Activated T-helper 2 cell treated with anti-CD3 and anti-CD28 coated beads, Interferon-gamma antibody, Interleukin-2, Interleukin-4, amounts not matched to agents 10 μg/mL and 5 μg/mL and 100 μg/mL, durations not matched to agents 14 hours and 24 hours and 36 hours (primary cell): ENCODE results near the gene GALNT10. TPM values are rescaled to one million over a fixed set of nuclear protein-coding genes. Genes with fewer than 3 reads are reported as not detected.

ENCODE experiments used
- DNase-seq: peaks from one replicate; pipeline ENCODE4 v3.0.0; 2021; ENCODE audit warnings: low spot score
- H3K27ac Mint-ChIP-seq: one replicate; pipeline ENCODE4 v1.8.0; 2021; ENCODE audit warnings: mixed read lengths
- H3K27me3 Mint-ChIP-seq: one replicate; pipeline ENCODE4 v1.8.0; 2021; ENCODE audit warnings: low read depth, mixed read lengths
- H3K36me3 Mint-ChIP-seq: one replicate; pipeline ENCODE4 v1.8.0; 2021; ENCODE audit warnings: low read depth, mixed read lengths
- H3K4me1 Mint-ChIP-seq: one replicate; pipeline ENCODE4 v1.8.0; 2021; ENCODE audit warnings: low read depth, mixed read lengths
- H3K4me3 Mint-ChIP-seq: one replicate; pipeline ENCODE4 v1.8.0; 2021; ENCODE audit warnings: low read depth, mild to moderate bottlenecking, moderate library complexity, mixed read lengths
- H3K9me3 Mint-ChIP-seq: one replicate; pipeline ENCODE4 v1.8.0; 2021; ENCODE audit warnings: mixed read lengths
- intact Hi-C: fragments of 100-400 bp; cut with micrococcal nuclease; formaldehyde crosslinking; loops from one replicate; pipeline ENCODE4 v1.15.1; 2023
- total RNA-seq: library from RNA; stranded (reverse); gene quantifications from 2 replicates; pipeline ENCODE4 v1.2.3, GENCODE V29; 2022

Gene GALNT10
- total RNA-seq, 1 donor from 2014 or later = 35.5 TPM

- Mint-ChIP-seq H3K27ac (no peak overlapping the region), H3K9me3 (no peaks in the 10 kb centered on the region), H3K4me3 (no peak overlapping the region), H3K36me3 (no peaks in the 10 kb centered on the region), H3K4me1 (no peaks in the 10 kb centered on the region), H3K27me3 (peaks cover 20% of the 10 kb centered on the region)
- DNase-seq = no peak
- intact Hi-C loops = no loop called here
Observed at GRCh38 chr5:154464438-154464837, 273.9 kb downstream of the GALNT10 start.

GRCh38 chr5:154465169-154465568, 274.6 kb downstream of the GALNT10 start:
- H3K4me1 Mint-ChIP-seq = no peaks in the 10 kb centered on the region
- no peaks in the 10 kb centered on the region for H3K36me3 Mint-ChIP-seq
- no peak overlapping the region for H3K4me3 Mint-ChIP-seq
- intact Hi-C loops = no loop called here
- H3K27ac Mint-ChIP-seq = no peak overlapping the region
- peaks cover 24% of the 10 kb centered on the region for H3K27me3 Mint-ChIP-seq
- H3K9me3 Mint-ChIP-seq = no peaks in the 10 kb centered on the region
- DNase-seq = no peak

GRCh38 chr5:154466147-154466546, 275.6 kb downstream of the GALNT10 start:
- Mint-ChIP-seq H3K27me3 (peaks cover 33% of the 10 kb centered on the region), H3K4me3 (no peak overlapping the region), H3K36me3 (no peaks in the 10 kb centered on the region), H3K27ac (no peak overlapping the region), H3K4me1 (peaks cover 2% of the 10 kb centered on the region), H3K9me3 (no peaks in the 10 kb centered on the region)
- DNase-seq = no peak
- intact Hi-C loops = no loop called here

- no peak overlapping the region for H3K27ac Mint-ChIP-seq
- no peak for DNase-seq
- H3K4me1 Mint-ChIP-seq = peaks cover 2% of the 10 kb centered on the region
- H3K36me3 Mint-ChIP-seq = no peaks in the 10 kb centered on the region
- no peak overlapping the region for H3K4me3 Mint-ChIP-seq
- peaks cover 39% of the 10 kb centered on the region for H3K27me3 Mint-ChIP-seq
- no peaks in the 10 kb centered on the region for H3K9me3 Mint-ChIP-seq
- intact Hi-C loops = loop anchor here (1.0 kb wide), 1 partner anchor 144 kb away; no protein-coding TSS in a partner anchor
Observed at GRCh38 chr5:154466671-154467070, 276.1 kb downstream of the GALNT10 start.

- intact Hi-C loops = loop anchor here (1.0 kb wide), 1 partner anchor 142 kb away; no protein-coding TSS in a partner anchor
- H3K4me1 Mint-ChIP-seq = peaks cover 2% of the 10 kb centered on the region
- peak; percentile 53 for DNase-seq
- H3K9me3 Mint-ChIP-seq = no peaks in the 10 kb centered on the region
- peaks cover 49% of the 10 kb centered on the region for H3K27me3 Mint-ChIP-seq
- H3K27ac Mint-ChIP-seq = no peak overlapping the region
- H3K4me3 Mint-ChIP-seq = no peak overlapping the region
- H3K36me3 Mint-ChIP-seq = no peaks in the 10 kb centered on the region
Observed at GRCh38 chr5:154467655-154468354, 277.3 kb downstream of the GALNT10 start.

GRCh38 chr5:154470137-154470536, 279.6 kb downstream of the GALNT10 start:
- DNase-seq = no peak
- no peak overlapping the region for H3K4me3 Mint-ChIP-seq
- H3K9me3 Mint-ChIP-seq = no peaks in the 10 kb centered on the region
- intact Hi-C loops = loop anchor here (2.0 kb wide), 1 partner anchor 17 kb away; no protein-coding TSS in a partner anchor
- peaks cover 10% of the 10 kb centered on the region for H3K4me1 Mint-ChIP-seq
- H3K36me3 Mint-ChIP-seq = no peaks in the 10 kb centered on the region
- H3K27ac Mint-ChIP-seq = no peak overlapping the region
- H3K27me3 Mint-ChIP-seq = peaks cover 66% of the 10 kb centered on the region

Other genes with a start within 250 kb of the GALNT10 start
- gene FAM114A2, start 151.8 kb upstream of the GALNT10 start, total RNA-seq = 23.6 and 31.2 TPM in 2 replicates
- gene MFAP3, start 151.8 kb upstream of the GALNT10 start, total RNA-seq = 17.1 and 21.8 TPM in 2 replicates